HepG2 (cell line): ENCODE measurements around the gene WDR43. TPM values are rescaled to one million over a fixed set of nuclear protein-coding genes. Genes with fewer than 3 reads are reported as not detected.

Experiments
- ARHGAP35 ChIP-seq: sonication (generic); formaldehyde crosslinking; IDR thresholded peaks from 2 replicates; pipeline ENCODE4 v1.9.0; 2022; ENCODE audit warnings: mild to moderate bottlenecking, inconsistent platforms, moderate library complexity, missing genetic modification reagents, borderline replicate concordance
- ETV5 ChIP-seq: IDR thresholded peaks from 2 replicates; pipeline ENCODE4 v1.6.1; 2018; ENCODE audit warnings: missing biosample characterization, missing genetic modification reagents, inconsistent platforms, borderline replicate concordance
- GABPB1 ChIP-seq: IDR thresholded peaks from 2 replicates; pipeline ENCODE4 v1.6.1; 2016; ENCODE audit warnings: mild to moderate bottlenecking, missing genetic modification reagents, moderate library complexity, missing compliant biosample characterization
- HMG20B ChIP-seq: conservative IDR thresholded peaks from 2 replicates; pipeline ENCODE4 v1.6.1; 2016; ENCODE audit warnings: missing genetic modification reagents, missing compliant biosample characterization
- HOXA9 ChIP-seq: sonication (generic); formaldehyde crosslinking; IDR thresholded peaks from 2 replicates; pipeline ENCODE4 v1.8.1; 2022; ENCODE audit warnings: missing genetic modification reagents, mild to moderate bottlenecking, moderate library complexity, borderline replicate concordance
- MXD4 ChIP-seq: IDR thresholded peaks from 2 replicates; pipeline ENCODE4 v1.6.1; 2016; ENCODE audit warnings: mild to moderate bottlenecking, missing biosample characterization, missing genetic modification reagents
- SNAPC2 ChIP-seq: sonication (generic); formaldehyde crosslinking; IDR thresholded peaks from 2 replicates; pipeline ENCODE4 v1.8.1; 2022; ENCODE audit warnings: mild to moderate bottlenecking, missing genetic modification reagents
- SOX13 ChIP-seq, 3 experiments: fragments of 450-650 bp in 1 of 3; sonication (generic) in 1 of 3; formaldehyde crosslinking in 1 of 3; IDR thresholded peaks in 2 of 3; conservative IDR thresholded peaks in 1 of 3; 2 replicates each; pipeline versions ENCODE4 v1.5.0 to v1.6.1; 2016 to 2020; ENCODE audit warnings: antibody characterized with exemption in 1 of 3, mild to moderate bottlenecking in 1 of 3, missing compliant biosample characterization in 1 of 3, missing genetic modification reagents in 1 of 3, moderate library complexity in 1 of 3
- SPEN ChIP-seq: sonication (generic); formaldehyde crosslinking; IDR thresholded peaks from 2 replicates; pipeline ENCODE4 v1.5.1; 2020; ENCODE audit warnings: low read depth, mild to moderate bottlenecking, missing genetic modification reagents
- THAP11 ChIP-seq: IDR thresholded peaks from 2 replicates; pipeline ENCODE4 v1.6.1; 2016; ENCODE audit warnings: missing biosample characterization, missing genetic modification reagents
- ZFX ChIP-seq: sonication (generic); formaldehyde crosslinking; IDR thresholded peaks from 2 replicates; pipeline ENCODE4 v1.4.0; 2020; ENCODE audit warnings: mild to moderate bottlenecking, low read depth, missing genetic modification reagents, moderate library complexity
- ZNF232 ChIP-seq: sonication (generic); formaldehyde crosslinking; IDR thresholded peaks from 2 replicates; pipeline ENCODE4 v1.4.0; 2020; ENCODE audit warnings: missing genetic modification reagents, borderline replicate concordance
- ZNF598 ChIP-seq: sonication (generic); formaldehyde crosslinking; IDR thresholded peaks from 2 replicates; pipeline ENCODE4 v1.5.1; 2020; ENCODE audit warnings: mild to moderate bottlenecking, missing genetic modification reagents, borderline replicate concordance
- ZNF782 ChIP-seq: sonication (generic); formaldehyde crosslinking; IDR thresholded peaks from 2 replicates; pipeline ENCODE4 v1.4.0; 2020; ENCODE audit warnings: missing genetic modification reagents, mild to moderate bottlenecking, borderline replicate concordance
- polyA plus RNA-seq, 8 experiments: library from polyadenylated mRNA; depleted of rRNA in 3 of 8; stranded (reverse) in 7 of 8; unstranded in 1 of 8; fragments of >200 nt; fragmentation: Illumina TruSeq in 4 of 8; extraction: Trizol in 4 of 8; gene quantifications; 2 replicates each; pipeline versions ENCODE4 v1.2.1 to v1.2.3, GENCODE V29; 2011 to 2016; ENCODE audit warnings: low read depth in 4 of 8, missing spikeins in 1 of 8, mixed read lengths in 1 of 8; ENCODE audit not compliant: insufficient read depth in 1 of 8
- total RNA-seq, 5 experiments: library from RNA; depleted of rRNA; stranded (reverse); fragments of >200 nt; fragmentation: Illumina TruSeq; extraction: Trizol; gene quantifications; 2 replicates each; pipeline ENCODE4 v1.2.3, GENCODE V29; 2016; ENCODE audit warnings: low read depth in 1 of 5
- TF ChIP-seq, protein P1 (sequence below): sonication (generic); formaldehyde crosslinking; IDR thresholded peaks from 2 replicates; pipeline ENCODE4 v1.5.0; 2020; ENCODE audit warnings: missing genetic modification reagents
- TF ChIP-seq, protein P2 (sequence below): IDR thresholded peaks from 2 replicates; pipeline ENCODE4 v1.6.1; 2012; ENCODE audit warnings: inconsistent platforms
- TF ChIP-seq, protein P3 (sequence below): sonication (generic); formaldehyde crosslinking; IDR thresholded peaks from 2 replicates; pipeline ENCODE4 v1.4.0; 2020; ENCODE audit warnings: mild to moderate bottlenecking, missing genetic modification reagents, borderline replicate concordance
- TF ChIP-seq, protein P4 (sequence below): IDR thresholded peaks from 2 replicates; pipeline ENCODE4 v1.6.1; 2016; ENCODE audit warnings: mild to moderate bottlenecking

The WDR43 gene
- total and polyA plus RNA-seq, 2 of the 13 experiments (the other 11 are each of a cell fraction or from before 2014, with no cell fraction given), result 121 to 167 TPM

DNA sequence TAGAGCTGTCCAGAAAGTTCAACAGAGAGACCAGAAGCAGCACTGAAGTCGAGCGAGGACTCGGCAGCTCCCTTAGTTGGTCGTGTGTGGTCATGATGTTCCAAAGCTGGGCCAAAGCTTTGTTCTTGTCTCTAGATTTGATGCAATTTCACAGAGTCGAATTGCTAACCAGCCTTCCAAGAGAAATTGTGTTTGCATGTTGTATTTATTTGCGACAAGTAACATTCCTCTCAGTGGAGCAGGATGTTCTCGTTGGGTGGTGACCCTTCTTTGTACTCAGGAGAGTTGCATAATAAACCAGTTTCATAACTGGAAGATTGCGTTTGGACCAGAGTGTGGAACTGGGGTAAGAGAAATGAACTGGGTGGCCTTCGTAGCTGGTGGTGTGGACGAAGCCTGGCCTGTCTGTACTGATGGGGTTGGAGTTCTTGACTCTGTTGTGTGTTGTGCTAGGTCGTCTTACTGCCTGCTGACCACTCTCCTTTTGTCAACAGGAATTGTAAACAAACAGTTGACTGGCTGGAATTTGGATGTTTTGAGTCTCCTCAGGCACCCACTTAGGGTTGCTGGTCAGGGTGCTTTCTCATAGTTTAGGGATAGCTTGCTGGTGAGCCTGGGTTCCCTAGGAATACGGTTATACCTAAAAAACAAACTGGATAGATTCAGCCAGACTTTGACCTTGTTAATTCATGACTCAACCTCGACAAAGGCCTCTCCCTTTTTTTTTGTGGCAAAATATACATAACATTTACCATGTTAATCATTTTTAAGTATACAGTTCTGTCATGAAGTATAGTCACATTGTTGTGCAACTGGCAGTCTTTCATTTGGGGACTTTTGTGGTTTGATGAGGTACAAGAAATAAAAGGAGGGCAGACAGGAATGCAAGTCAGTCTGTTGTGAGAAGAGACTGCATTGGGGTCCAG is 57.7 kb downstream of the WDR43 start (continued):
- TF ChIP-seq HOXA9 (no peak), ARHGAP35 (CRISPR knock-in tag) (peak; percentile 53; the same call in 1 of the 2 replicates), SOX13 (IDR thresholded peaks at IDR 0.05) (no peak), SOX13 (CRISPR knock-in tag; conservative IDR thresholded peaks at IDR 0.05 in 1 of 2, IDR thresholded peaks at IDR 0.05 in 1 of 2) (peak in 1 of 2 experiments; percentile 66; a peak in 1 of 4 replicates), MXD4 (CRISPR knock-in tag) (0 out of 2 replicates have a peak, but pooled peaks have one; percentile 37), ZNF782 (peak; percentile 42; the same call in 1 of the 2 replicates), THAP11 (CRISPR knock-in tag) (peak; percentile 63), SNAPC2 (CRISPR knock-in tag) (no peak), ZNF232 (peak; percentile 34; the same call in 1 of the 2 replicates), GABPB1 (CRISPR knock-in tag) (peak; percentile 26; the same call in 1 of the 2 replicates), ZNF598 (CRISPR knock-in tag) (peak; percentile 88), SPEN (no peak), HMG20B (0 out of 2 replicates have a peak, but pooled peaks have one; percentile 38), ETV5 (CRISPR knock-in tag) (peak; percentile 29; the same call in 1 of the 2 replicates), ZFX (no peak)
- TF ChIP-seq, protein P1, sequence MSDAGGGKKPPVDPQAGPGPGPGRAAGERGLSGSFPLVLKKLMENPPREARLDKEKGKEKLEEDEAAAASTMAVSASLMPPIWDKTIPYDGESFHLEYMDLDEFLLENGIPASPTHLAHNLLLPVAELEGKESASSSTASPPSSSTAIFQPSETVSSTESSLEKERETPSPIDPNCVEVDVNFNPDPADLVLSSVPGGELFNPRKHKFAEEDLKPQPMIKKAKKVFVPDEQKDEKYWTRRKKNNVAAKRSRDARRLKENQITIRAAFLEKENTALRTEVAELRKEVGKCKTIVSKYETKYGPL, result peak; percentile 98
- TF ChIP-seq, protein P2, sequence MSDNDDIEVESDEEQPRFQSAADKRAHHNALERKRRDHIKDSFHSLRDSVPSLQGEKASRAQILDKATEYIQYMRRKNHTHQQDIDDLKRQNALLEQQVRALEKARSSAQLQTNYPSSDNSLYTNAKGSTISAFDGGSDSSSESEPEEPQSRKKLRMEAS, result peak; percentile 30; the same call in 1 of the 2 replicates
- TF ChIP-seq, protein P3, sequence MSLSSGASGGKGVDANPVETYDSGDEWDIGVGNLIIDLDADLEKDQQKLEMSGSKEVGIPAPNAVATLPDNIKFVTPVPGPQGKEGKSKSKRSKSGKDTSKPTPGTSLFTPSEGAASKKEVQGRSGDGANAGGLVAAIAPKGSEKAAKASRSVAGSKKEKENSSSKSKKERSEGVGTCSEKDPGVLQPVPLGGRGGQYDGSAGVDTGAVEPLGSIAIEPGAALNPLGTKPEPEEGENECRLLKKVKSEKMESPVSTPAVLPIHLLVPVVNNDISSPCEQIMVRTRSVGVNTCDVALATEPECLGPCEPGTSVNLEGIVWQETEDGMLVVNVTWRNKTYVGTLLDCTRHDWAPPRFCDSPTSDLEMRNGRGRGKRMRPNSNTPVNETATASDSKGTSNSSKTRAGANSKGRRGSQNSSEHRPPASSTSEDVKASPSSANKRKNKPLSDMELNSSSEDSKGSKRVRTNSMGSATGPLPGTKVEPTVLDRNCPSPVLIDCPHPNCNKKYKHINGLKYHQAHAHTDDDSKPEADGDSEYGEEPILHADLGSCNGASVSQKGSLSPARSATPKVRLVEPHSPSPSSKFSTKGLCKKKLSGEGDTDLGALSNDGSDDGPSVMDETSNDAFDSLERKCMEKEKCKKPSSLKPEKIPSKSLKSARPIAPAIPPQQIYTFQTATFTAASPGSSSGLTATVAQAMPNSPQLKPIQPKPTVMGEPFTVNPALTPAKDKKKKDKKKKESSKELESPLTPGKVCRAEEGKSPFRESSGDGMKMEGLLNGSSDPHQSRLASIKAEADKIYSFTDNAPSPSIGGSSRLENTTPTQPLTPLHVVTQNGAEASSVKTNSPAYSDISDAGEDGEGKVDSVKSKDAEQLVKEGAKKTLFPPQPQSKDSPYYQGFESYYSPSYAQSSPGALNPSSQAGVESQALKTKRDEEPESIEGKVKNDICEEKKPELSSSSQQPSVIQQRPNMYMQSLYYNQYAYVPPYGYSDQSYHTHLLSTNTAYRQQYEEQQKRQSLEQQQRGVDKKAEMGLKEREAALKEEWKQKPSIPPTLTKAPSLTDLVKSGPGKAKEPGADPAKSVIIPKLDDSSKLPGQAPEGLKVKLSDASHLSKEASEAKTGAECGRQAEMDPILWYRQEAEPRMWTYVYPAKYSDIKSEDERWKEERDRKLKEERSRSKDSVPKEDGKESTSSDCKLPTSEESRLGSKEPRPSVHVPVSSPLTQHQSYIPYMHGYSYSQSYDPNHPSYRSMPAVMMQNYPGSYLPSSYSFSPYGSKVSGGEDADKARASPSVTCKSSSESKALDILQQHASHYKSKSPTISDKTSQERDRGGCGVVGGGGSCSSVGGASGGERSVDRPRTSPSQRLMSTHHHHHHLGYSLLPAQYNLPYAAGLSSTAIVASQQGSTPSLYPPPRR (CRISPR knock-in tag), result 0 out of 2 replicates have a peak, but pooled peaks have one; percentile 25
- TF ChIP-seq, protein P4, sequence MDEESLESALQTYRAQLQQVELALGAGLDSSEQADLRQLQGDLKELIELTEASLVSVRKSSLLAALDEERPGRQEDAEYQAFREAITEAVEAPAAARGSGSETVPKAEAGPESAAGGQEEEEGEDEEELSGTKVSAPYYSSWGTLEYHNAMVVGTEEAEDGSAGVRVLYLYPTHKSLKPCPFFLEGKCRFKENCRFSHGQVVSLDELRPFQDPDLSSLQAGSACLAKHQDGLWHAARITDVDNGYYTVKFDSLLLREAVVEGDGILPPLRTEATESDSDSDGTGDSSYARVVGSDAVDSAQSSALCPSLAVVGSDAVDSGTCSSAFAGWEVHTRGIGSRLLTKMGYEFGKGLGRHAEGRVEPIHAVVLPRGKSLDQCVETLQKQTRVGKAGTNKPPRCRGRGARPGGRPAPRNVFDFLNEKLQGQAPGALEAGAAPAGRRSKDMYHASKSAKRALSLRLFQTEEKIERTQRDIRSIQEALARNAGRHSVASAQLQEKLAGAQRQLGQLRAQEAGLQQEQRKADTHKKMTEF, result peak; percentile 51; the same call in 1 of the 2 replicates
